ENCODE measurements around the gene FLYWCH2. TPM values are rescaled to one million over a fixed set of nuclear protein-coding genes. Genes with fewer than 3 reads are reported as not detected.

Gene FLYWCH2
- total RNA-seq, 1 experiment from 2014 or later = 16.5 TPM

- Histone ChIP-seq H3K23ac (ENCODE audit: insufficient read length, low read depth, low read length) (no peak overlapping the region), H2BK15ac (ENCODE audit: low read depth, low read length) (no peak overlapping the region), H4K20me1 (ENCODE audit: control insufficient read depth, insufficient read depth, insufficient read length) (no peaks in the 10 kb centered on the region), H3K79me2 (ENCODE audit: insufficient read depth, low read length) (no peaks in the 10 kb centered on the region), H3K14ac (ENCODE audit: insufficient read depth, low read length) (no peak overlapping the region), H3K23me2 (ENCODE audit: insufficient read length, low read depth, low read length, poor library complexity, severe bottlenecking) (peaks cover 5% of the 10 kb centered on the region), H3T11ph (ENCODE audit: low read length) (no peak overlapping the region), H3K27me3 (ENCODE audit: insufficient read depth, low read length) (no peaks in the 10 kb centered on the region), H2BK5ac (ENCODE audit: insufficient read length, low read length) (no peak overlapping the region), H4K8ac (replicated peaks; ENCODE audit: insufficient read length, low read depth, low read length) (no peak overlapping the region), H2AFZ (ENCODE audit: low read length) (no peak overlapping the region), H3K18ac (ENCODE audit: insufficient read length, low read depth, low read length) (no peak overlapping the region), H3K4me1 (ENCODE audit: insufficient read depth, low read length) (no peaks in the 10 kb centered on the region; the same call in 1 of the 2 replicates), H3K4me2 (ENCODE audit: insufficient read depth, insufficient read length, low read length) (no peak overlapping the region), H4K5ac (ENCODE audit: insufficient read length, low read depth, low read length) (no peak overlapping the region), H4K91ac (ENCODE audit: insufficient read length, low read depth, low read length) (no peak overlapping the region), H3K9me3 (ENCODE audit: control insufficient read depth, low read depth, low read length) (no peaks in the 10 kb centered on the region), H3K9ac (ENCODE audit: extremely low read depth, insufficient read length, low read length) (no peak overlapping the region), H3K4ac (ENCODE audit: low read depth, low read length) (no peak overlapping the region), H2BK120ac (ENCODE audit: low read depth, low read length, poor library complexity, severe bottlenecking) (no peak overlapping the region), H3K79me1 (ENCODE audit: insufficient read depth, low read depth, low read length, poor library complexity, severe bottlenecking) (no peaks in the 10 kb centered on the region), H2BK20ac (ENCODE audit: low read depth, low read length, poor library complexity, severe bottlenecking) (no peak overlapping the region), H3K56ac (ENCODE audit: insufficient read length, low read depth, low read length) (no peak overlapping the region), H2BK12ac (ENCODE audit: insufficient read length, low read depth, low read length) (no peak overlapping the region), H3K27ac (ENCODE audit: insufficient read length, low read depth, low read length) (no peak overlapping the region), H2AK5ac (ENCODE audit: insufficient read length, low read length) (no peak overlapping the region)
- Mint-ChIP-seq H3K27ac (no peak overlapping the region), H3K9me3 (peaks cover 14 to 15% of the 10 kb centered on the region in 2 experiments), H3K4me1 (peaks cover 5 to 7% of the 10 kb centered on the region in 2 experiments; a peak in 3 of 4 replicates), H3K27me3 (ENCODE audit: low read depth) (peaks cover 20% of the 10 kb centered on the region), H3K36me3 (ENCODE audit: insufficient read depth in 1 of 3, low read depth in 3 of 3) (peaks cover 0 to 11% (median 10%) of the 10 kb centered on the region in 3 experiments; a peak in 6 of 7 replicates), H3K4me3 (no peak overlapping the region)
- no CpG with 5 or more reads among the region's 5 CpGs for WGBS (ENCODE audit: extremely low coverage, insufficient read length, low lambda C conversion rate)
- peak; percentile 87 for TF ChIP-seq CTCF (conservative IDR thresholded peaks at IDR 0.05)
- DNase-seq = no peak
Measured at GRCh38 chr16:2854700-2855309, 28.2 kb upstream of the FLYWCH2 start.

All from H9 (cell line).